MM.1S (cell line): ENCODE measurements around the gene ADAMTS15.

Source experiments
- DNase-seq: peaks from one replicate; pipeline ENCODE4 v3.0.0-alpha.2; 2015
- H2AFZ ChIP-seq: fragments of 300-600 bp; sonication (generic); 2 replicates; pipeline ENCODE4 v1.6.0; 2016; ENCODE audit warnings: antibody characterized with exemption, low read length
- H3F3A ChIP-seq: fragments of 300-600 bp; sonication (generic); 2 replicates; pipeline ENCODE4 v1.6.1; 2016; ENCODE audit warnings: mild to moderate bottlenecking, antibody characterized with exemption, low read length, moderate library complexity, mixed read lengths; ENCODE audit not compliant: insufficient read depth
- H3K27ac ChIP-seq: fragments of 300-600 bp; sonication (generic); 2 replicates; pipeline ENCODE4 v1.5.1; 2016; ENCODE audit warnings: mild to moderate bottlenecking, low read length
- H3K27me3 ChIP-seq: fragments of 300-600 bp; sonication (generic); replicated peaks from 2 replicates; pipeline ENCODE4 v1.6.0; 2016; ENCODE audit warnings: low read length; ENCODE audit not compliant: insufficient read depth
- H3K36me3 ChIP-seq: fragments of 300-600 bp; sonication (generic); replicated peaks from 2 replicates; pipeline ENCODE4 v1.6.1; 2016; ENCODE audit warnings: mild to moderate bottlenecking, low read length, mixed read lengths; ENCODE audit not compliant: insufficient read depth
- H3K4me1 ChIP-seq: fragments of 300-600 bp; sonication (generic); 2 replicates; pipeline ENCODE4 v1.6.1; 2016; ENCODE audit warnings: low read length, mixed read lengths
- H3K4me2 ChIP-seq: fragments of 300-600 bp; sonication (generic); 2 replicates; pipeline ENCODE4 v1.6.0; 2016; ENCODE audit warnings: low read depth, low read length
- H3K4me3 ChIP-seq: fragments of 300-600 bp; sonication (generic); 2 replicates; pipeline ENCODE4 v1.5.1; 2016; ENCODE audit warnings: low read length, mixed read lengths
- H3K79me2 ChIP-seq: fragments of 300-600 bp; sonication (generic); 2 replicates; pipeline ENCODE4 v1.6.1; 2016; ENCODE audit warnings: mixed run types, low read length, mixed read lengths
- H3K9ac ChIP-seq: fragments of 300-600 bp; sonication (generic); 2 replicates; pipeline ENCODE4 v1.6.1; 2016; ENCODE audit warnings: low read length, mixed read lengths
- H3K9me2 ChIP-seq: fragments of 300-600 bp; sonication (generic); replicated peaks from 2 replicates; pipeline ENCODE4 v1.6.1; 2016; ENCODE audit warnings: mild to moderate bottlenecking, low read length, mixed read lengths; ENCODE audit not compliant: insufficient read depth
- H3K9me3 ChIP-seq: fragments of 300-600 bp; sonication (generic); replicated peaks from 2 replicates; pipeline ENCODE4 v1.6.1; 2016; ENCODE audit warnings: mild to moderate bottlenecking, low read length, mixed read lengths; ENCODE audit not compliant: insufficient read depth
- H4K20me1 ChIP-seq: fragments of 300-600 bp; sonication (generic); 2 replicates; pipeline ENCODE4 v1.6.1; 2016; ENCODE audit warnings: mild to moderate bottlenecking, low read length, moderate library complexity, mixed read lengths; ENCODE audit not compliant: insufficient read depth
- EZH2 ChIP-seq: fragments of 300-600 bp; sonication (generic); optimal IDR thresholded peaks from 2 replicates; pipeline ENCODE3; 2017; ENCODE audit warnings: low read depth, mild to moderate bottlenecking, antibody characterized with exemption, low read length, mixed read lengths
- EZH2phosphoT487 ChIP-seq: fragments of 300-600 bp; sonication (generic); IDR thresholded peaks from 2 replicates; pipeline ENCODE4 v1.6.1; 2018; ENCODE audit warnings: antibody characterized with exemption, low read length
- TF ChIP-seq, protein P1 (sequence below): fragments of 300-600 bp; sonication (generic); IDR thresholded peaks from 2 replicates; pipeline ENCODE4 v1.5.1; 2016; ENCODE audit warnings: antibody characterized with exemption, low read length, mixed read lengths

Gene ADAMTS15

DNA sequence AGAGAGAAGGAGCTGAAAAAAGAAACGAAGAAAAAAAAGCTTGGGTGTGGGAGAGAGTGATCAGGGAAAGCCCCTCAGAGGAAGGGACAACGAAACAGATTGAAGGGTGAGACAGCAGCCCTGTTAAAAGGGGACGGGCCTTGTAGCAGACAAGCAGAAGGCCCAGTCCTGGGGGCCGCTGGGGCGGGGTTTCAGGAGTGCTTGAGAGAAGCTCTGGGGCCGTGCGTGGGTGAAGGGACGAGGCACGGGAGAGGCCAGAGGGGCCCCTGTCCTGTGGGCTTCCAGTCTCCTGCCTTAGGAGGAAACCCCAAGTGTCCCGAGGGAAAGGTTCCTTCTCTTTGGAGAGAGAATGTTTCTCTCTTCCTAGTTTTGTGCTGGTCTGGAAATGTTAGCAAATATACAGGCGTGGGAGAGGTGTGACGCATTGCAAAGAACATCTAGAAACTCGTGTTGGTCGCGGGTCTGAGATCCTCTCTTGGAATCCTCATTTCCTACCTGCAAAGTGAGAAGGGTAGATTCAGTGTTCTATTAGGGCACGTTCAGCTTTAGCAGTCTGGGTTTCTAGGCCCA lies 28.6 kb downstream of the ADAMTS15 start:
- H3K4me2 ChIP-seq = no peak overlapping the region
- H3K4me3 ChIP-seq = no peak overlapping the region
- no peaks in the 10 kb centered on the region for H3K79me2 ChIP-seq
- no peaks in the 10 kb centered on the region for H3K9me3 ChIP-seq
- no peaks in the 10 kb centered on the region for H3F3A ChIP-seq
- H3K36me3 ChIP-seq = no peaks in the 10 kb centered on the region
- no peak overlapping the region for H3K9ac ChIP-seq
- TF ChIP-seq, protein P1, sequence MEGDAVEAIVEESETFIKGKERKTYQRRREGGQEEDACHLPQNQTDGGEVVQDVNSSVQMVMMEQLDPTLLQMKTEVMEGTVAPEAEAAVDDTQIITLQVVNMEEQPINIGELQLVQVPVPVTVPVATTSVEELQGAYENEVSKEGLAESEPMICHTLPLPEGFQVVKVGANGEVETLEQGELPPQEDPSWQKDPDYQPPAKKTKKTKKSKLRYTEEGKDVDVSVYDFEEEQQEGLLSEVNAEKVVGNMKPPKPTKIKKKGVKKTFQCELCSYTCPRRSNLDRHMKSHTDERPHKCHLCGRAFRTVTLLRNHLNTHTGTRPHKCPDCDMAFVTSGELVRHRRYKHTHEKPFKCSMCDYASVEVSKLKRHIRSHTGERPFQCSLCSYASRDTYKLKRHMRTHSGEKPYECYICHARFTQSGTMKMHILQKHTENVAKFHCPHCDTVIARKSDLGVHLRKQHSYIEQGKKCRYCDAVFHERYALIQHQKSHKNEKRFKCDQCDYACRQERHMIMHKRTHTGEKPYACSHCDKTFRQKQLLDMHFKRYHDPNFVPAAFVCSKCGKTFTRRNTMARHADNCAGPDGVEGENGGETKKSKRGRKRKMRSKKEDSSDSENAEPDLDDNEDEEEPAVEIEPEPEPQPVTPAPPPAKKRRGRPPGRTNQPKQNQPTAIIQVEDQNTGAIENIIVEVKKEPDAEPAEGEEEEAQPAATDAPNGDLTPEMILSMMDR = no peak
- no peaks in the 10 kb centered on the region for H3K27me3 ChIP-seq
- H3K27ac ChIP-seq = no peak overlapping the region
- no peak overlapping the region for H2AFZ ChIP-seq
- no peaks in the 10 kb centered on the region for H3K4me1 ChIP-seq
- no peak for DNase-seq
- H4K20me1 ChIP-seq = no peaks in the 10 kb centered on the region
- no peaks in the 10 kb centered on the region for H3K9me2 ChIP-seq

DNA sequence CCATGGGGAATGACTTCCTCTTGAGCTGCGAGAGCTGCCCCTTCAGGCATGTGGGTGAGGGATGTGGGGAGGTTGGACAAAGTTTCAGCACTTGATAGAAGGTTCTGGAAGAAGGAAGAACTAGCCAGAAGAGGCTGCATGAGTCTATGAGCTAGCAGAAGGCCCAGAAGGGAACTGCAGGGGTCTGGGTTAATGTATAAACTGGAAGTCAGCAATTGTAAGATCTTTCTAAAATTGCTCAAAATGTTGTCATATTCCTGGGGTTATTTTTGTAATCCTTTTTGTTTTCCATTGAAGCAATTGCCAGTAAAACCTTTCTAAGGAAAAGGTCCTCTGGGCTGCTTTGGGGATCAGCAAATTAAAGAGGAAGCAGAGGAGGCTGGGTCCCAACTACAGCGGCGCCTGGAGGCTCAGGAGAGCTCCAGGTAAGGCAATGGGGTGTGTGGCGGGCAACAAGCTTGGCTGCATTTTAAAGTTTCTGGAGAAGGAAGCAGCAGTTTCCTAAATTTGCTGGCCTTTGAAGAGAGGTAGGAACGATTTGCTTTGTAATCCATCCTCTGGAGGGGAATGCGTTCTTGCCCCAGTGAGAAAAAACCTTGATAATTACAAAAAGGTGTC lies 29.2 kb downstream of the ADAMTS15 start:
- no peak for TF ChIP-seq EZH2phosphoT487
- TF ChIP-seq, protein P1 = no peak
- TF ChIP-seq EZH2 = no peak
- Histone ChIP-seq H3K9me2 (no peaks in the 10 kb centered on the region), H3K4me2 (no peak overlapping the region), H2AFZ (no peak overlapping the region), H3K27me3 (no peaks in the 10 kb centered on the region), H4K20me1 (no peaks in the 10 kb centered on the region), H3K4me1 (no peaks in the 10 kb centered on the region), H3K36me3 (no peaks in the 10 kb centered on the region), H3K9me3 (no peaks in the 10 kb centered on the region), H3F3A (no peaks in the 10 kb centered on the region), H3K4me3 (no peak overlapping the region), H3K9ac (no peak overlapping the region), H3K27ac (no peak overlapping the region), H3K79me2 (no peaks in the 10 kb centered on the region)
- DNase-seq = no peak

DNA sequence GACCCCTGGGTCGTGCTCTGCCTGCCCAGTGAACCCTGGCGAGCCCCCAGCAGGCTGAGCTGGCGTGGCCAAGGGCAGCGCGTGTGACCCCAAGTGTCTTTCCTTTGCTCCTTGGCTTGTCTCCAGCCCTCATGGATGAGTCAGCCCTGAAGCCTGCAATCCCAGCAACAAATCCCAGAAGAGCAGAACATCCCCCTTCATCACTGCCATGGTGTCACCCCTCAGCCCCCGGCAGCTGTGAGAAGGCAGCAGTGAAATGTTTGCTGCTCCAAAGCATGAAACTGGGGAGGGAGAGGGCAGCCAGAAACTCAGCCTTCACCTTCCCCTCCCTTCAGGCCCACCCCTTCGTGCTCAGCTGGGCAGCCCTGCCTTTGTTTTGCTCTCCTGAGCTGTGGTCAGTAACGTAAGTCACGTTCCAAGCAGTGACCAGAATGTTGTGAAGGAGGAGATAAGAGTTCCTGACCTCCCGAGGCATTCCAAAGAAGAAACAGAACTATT lies 29.8 kb downstream of the ADAMTS15 start:
- no peak for TF ChIP-seq EZH2
- TF ChIP-seq, protein P1 = no peak
- TF ChIP-seq EZH2phosphoT487 = no peak
- H3K79me2 ChIP-seq = no peaks in the 10 kb centered on the region
- H2AFZ ChIP-seq = no peak overlapping the region
- H3K4me1 ChIP-seq = no peaks in the 10 kb centered on the region
- DNase-seq = no peak
- no peak overlapping the region for H3K4me3 ChIP-seq
- H3K4me2 ChIP-seq = no peak overlapping the region
- H3K9ac ChIP-seq = no peak overlapping the region
- H3K9me3 ChIP-seq = no peaks in the 10 kb centered on the region
- no peaks in the 10 kb centered on the region for H4K20me1 ChIP-seq
- H3K9me2 ChIP-seq = no peaks in the 10 kb centered on the region
- H3K27me3 ChIP-seq = no peaks in the 10 kb centered on the region
- no peaks in the 10 kb centered on the region for H3F3A ChIP-seq
- H3K27ac ChIP-seq = no peak overlapping the region
- no peaks in the 10 kb centered on the region for H3K36me3 ChIP-seq
